Neutrophil (primary cell): ENCODE data around the gene ACTL10.

Experiments
- H3K27ac ChIP-seq: fragments of 200-600 bp; sonication (generic); 2 replicates; pipeline ENCODE4 v1.5.1; 2016; ENCODE audit warnings: mild to moderate bottlenecking, moderate library complexity
- H3K27me3 ChIP-seq: fragments of 200-600 bp; sonication (generic); 2 replicates; pipeline ENCODE4 v1.6.0; 2016; ENCODE audit warnings: mild to moderate bottlenecking
- H3K36me3 ChIP-seq: fragments of 200-600 bp; sonication (generic); 2 replicates; pipeline ENCODE4 v1.5.1; 2017
- H3K4me1 ChIP-seq, 2 experiments: fragments of 200-600 bp in 1 of 2; sonication (generic) in 1 of 2; 1 replicate in 1 of 2; 2 replicates in 1 of 2; pipeline versions ENCODE4 v1.5.1 to v1.6.1; 2013 to 2016; ENCODE audit warnings: low read depth in 1 of 2, low read length in 1 of 2, mild to moderate bottlenecking in 1 of 2, moderate library complexity in 1 of 2; ENCODE audit not compliant: control insufficient read depth in 1 of 2, insufficient read depth in 1 of 2
- H3K4me3 ChIP-seq, 2 experiments: fragments of 200-600 bp in 1 of 2; sonication (generic) in 1 of 2; 1 replicate in 1 of 2; 2 replicates in 1 of 2; pipeline ENCODE4 v1.5.1; 2013 to 2016; ENCODE audit warnings: low read depth in 1 of 2, low read length in 1 of 2, mild to moderate bottlenecking in 1 of 2, moderate library complexity in 1 of 2
- H3K9me3 ChIP-seq: fragments of 200-600 bp; sonication (generic); 2 replicates; pipeline ENCODE4 v1.5.1; 2016
- TF ChIP-seq, protein P1 (sequence below): fragments of 200-600 bp; sonication (generic); IDR thresholded peaks from 2 replicates; pipeline ENCODE4 v1.5.1; 2016; ENCODE audit warnings: antibody characterized with exemption

Gene ACTL10

DNA sequence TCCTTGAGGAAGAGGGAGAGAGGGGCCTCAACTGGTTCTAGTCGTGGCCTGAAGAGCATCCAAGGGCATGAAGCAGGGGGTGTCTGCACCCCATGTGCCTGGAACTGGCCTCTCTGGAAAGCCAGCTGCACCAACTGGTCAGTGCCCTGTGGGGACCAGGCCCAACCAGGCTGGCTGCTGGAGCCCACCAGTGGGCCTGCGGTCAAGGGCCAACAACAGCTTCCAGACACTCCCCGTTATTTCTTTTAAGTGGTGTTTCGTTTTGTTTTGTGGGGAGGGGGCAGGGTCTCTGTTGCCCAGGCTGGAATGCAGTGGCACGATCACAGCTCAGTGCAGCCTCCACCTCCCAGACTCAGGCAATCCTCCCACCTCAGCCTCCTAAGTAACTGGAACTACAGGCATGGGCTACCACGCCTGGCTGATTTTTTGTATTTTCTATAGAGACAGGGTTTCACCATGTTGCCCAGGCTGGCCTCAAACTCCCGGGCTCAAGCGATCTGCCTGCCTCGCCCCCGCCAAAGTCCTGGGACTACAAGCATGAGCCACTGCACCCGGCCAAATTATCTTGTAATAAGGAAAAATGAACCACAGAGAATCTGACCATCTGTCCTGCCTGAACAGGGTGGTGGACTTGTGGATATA is 16.5 kb upstream of the ACTL10 start:
- H3K36me3 ChIP-seq: peaks cover 29% of the 10 kb centered on the region
- no peaks in the 10 kb centered on the region for H3K9me3 ChIP-seq
- H3K4me3 ChIP-seq: no peak overlapping the region
- peaks cover 5% of the 10 kb centered on the region for H3K27me3 ChIP-seq
- H3K4me1 ChIP-seq: no peaks in the 10 kb centered on the region
- TF ChIP-seq, protein P1, sequence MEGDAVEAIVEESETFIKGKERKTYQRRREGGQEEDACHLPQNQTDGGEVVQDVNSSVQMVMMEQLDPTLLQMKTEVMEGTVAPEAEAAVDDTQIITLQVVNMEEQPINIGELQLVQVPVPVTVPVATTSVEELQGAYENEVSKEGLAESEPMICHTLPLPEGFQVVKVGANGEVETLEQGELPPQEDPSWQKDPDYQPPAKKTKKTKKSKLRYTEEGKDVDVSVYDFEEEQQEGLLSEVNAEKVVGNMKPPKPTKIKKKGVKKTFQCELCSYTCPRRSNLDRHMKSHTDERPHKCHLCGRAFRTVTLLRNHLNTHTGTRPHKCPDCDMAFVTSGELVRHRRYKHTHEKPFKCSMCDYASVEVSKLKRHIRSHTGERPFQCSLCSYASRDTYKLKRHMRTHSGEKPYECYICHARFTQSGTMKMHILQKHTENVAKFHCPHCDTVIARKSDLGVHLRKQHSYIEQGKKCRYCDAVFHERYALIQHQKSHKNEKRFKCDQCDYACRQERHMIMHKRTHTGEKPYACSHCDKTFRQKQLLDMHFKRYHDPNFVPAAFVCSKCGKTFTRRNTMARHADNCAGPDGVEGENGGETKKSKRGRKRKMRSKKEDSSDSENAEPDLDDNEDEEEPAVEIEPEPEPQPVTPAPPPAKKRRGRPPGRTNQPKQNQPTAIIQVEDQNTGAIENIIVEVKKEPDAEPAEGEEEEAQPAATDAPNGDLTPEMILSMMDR: no peak
- no peak overlapping the region for H3K27ac ChIP-seq

- Histone ChIP-seq H3K36me3 (peaks cover 22% of the 10 kb centered on the region), H3K27me3 (peaks cover 5% of the 10 kb centered on the region), H3K9me3 (no peaks in the 10 kb centered on the region), H3K4me3 (no peak overlapping the region), H3K4me1 (no peaks in the 10 kb centered on the region), H3K27ac (no peak overlapping the region)
- TF ChIP-seq, protein P1: no peak
Observed at GRCh38 chr20:33650753-33651561, 15.8 kb upstream of the ACTL10 start.

GRCh38 chr20:33651562-33652048 is 15.1 kb upstream of the ACTL10 start:
- H3K4me1 ChIP-seq: no peaks in the 10 kb centered on the region
- H3K27me3 ChIP-seq: peaks cover 5% of the 10 kb centered on the region
- no peak overlapping the region for H3K4me3 ChIP-seq
- H3K36me3 ChIP-seq: peaks cover 16% of the 10 kb centered on the region
- H3K9me3 ChIP-seq: no peaks in the 10 kb centered on the region
- H3K27ac ChIP-seq: no peak overlapping the region
- TF ChIP-seq, protein P1: no peak

- Histone ChIP-seq H3K4me3 (no peak overlapping the region), H3K4me1 (no peaks in the 10 kb centered on the region), H3K27me3 (peaks cover 5% of the 10 kb centered on the region), H3K9me3 (no peaks in the 10 kb centered on the region), H3K27ac (no peak overlapping the region), H3K36me3 (peaks cover 5% of the 10 kb centered on the region)
- TF ChIP-seq, protein P1: no peak
Observed at GRCh38 chr20:33653218-33653899, 13.4 kb upstream of the ACTL10 start.

- no peaks in the 10 kb centered on the region for H3K9me3 ChIP-seq
- H3K27ac ChIP-seq: no peak overlapping the region
- no peak overlapping the region for H3K4me3 ChIP-seq
- H3K4me1 ChIP-seq: no peaks in the 10 kb centered on the region
- TF ChIP-seq, protein P1: no peak
- no peaks in the 10 kb centered on the region for H3K36me3 ChIP-seq
- H3K27me3 ChIP-seq: peaks cover 5% of the 10 kb centered on the region
Observed at GRCh38 chr20:33653900-33654596, 12.7 kb upstream of the ACTL10 start.
